OCI-LY1 (cell line): ENCODE results near the gene MDM1.

ENCODE experiments used
- H2AFZ ChIP-seq: fragments of 200-600 bp; sonication (generic), shearing (Covaris generic); 2 replicates; pipeline ENCODE4 v1.6.0; 2014; ENCODE audit warnings: antibody characterized with exemption, mild to moderate bottlenecking, low read length
- H3F3A ChIP-seq: fragments of 200-600 bp; sonication (generic), shearing (Covaris generic); 2 replicates; pipeline ENCODE4 v1.6.0; 2014; ENCODE audit warnings: mild to moderate bottlenecking, antibody characterized with exemption, low read length, moderate library complexity; ENCODE audit not compliant: insufficient read depth
- H3K27ac ChIP-seq: fragments of 200-600 bp; sonication (generic); 2 replicates; pipeline ENCODE4 v1.5.1; 2014; ENCODE audit warnings: low read length, mixed run types, mild to moderate bottlenecking, low read depth; ENCODE audit not compliant: poor library complexity, severe bottlenecking
- H3K27me3 ChIP-seq: fragments of 200-600 bp; sonication (generic); 2 replicates; pipeline ENCODE4 v1.6.0; 2014; ENCODE audit warnings: antibody characterized with exemption, mild to moderate bottlenecking, low read length, moderate library complexity; ENCODE audit not compliant: insufficient read depth
- H3K36me3 ChIP-seq: fragments of 200-600 bp; sonication (generic); 2 replicates; pipeline ENCODE4 v1.6.1; 2014; ENCODE audit warnings: mild to moderate bottlenecking, antibody characterized with exemption, low read length, moderate library complexity, mixed read lengths; ENCODE audit not compliant: insufficient read depth
- H3K4me1 ChIP-seq: fragments of 200-600 bp; sonication (generic); 2 replicates; pipeline ENCODE4 v1.5.1; 2014; ENCODE audit warnings: mild to moderate bottlenecking, low read length, moderate library complexity; ENCODE audit not compliant: insufficient read depth, severe bottlenecking
- H3K4me2 ChIP-seq: fragments of 200-600 bp; sonication (generic), shearing (Covaris generic); 2 replicates; pipeline ENCODE4 v1.6.1; 2014; ENCODE audit warnings: low read length
- H3K4me3 ChIP-seq: fragments of 200-600 bp; sonication (generic); 2 replicates; pipeline ENCODE4 v1.5.1; 2014; ENCODE audit warnings: low read length, low read depth, mild to moderate bottlenecking, mixed read lengths; ENCODE audit not compliant: poor library complexity, severe bottlenecking
- H3K79me2 ChIP-seq: fragments of 200-600 bp; shearing (Covaris generic); 2 replicates; pipeline ENCODE4 v1.6.1; 2016; ENCODE audit warnings: mixed run types, low read length, mixed read lengths; ENCODE audit not compliant: insufficient read depth
- H3K9ac ChIP-seq: fragments of 200-600 bp; sonication (generic), shearing (Covaris generic); 2 replicates; pipeline ENCODE4 v1.6.1; 2014; ENCODE audit warnings: mild to moderate bottlenecking, low read length, mixed read lengths
- H3K9me2 ChIP-seq: fragments of 200-600 bp; sonication (generic), shearing (Covaris generic); 2 replicates; pipeline ENCODE4 v1.6.1; 2014; ENCODE audit warnings: low read depth, mild to moderate bottlenecking, low read length, mixed read lengths
- H3K9me3 ChIP-seq: fragments of 200-600 bp; shearing (Covaris generic); 2 replicates; pipeline ENCODE4 v1.6.1; 2014; ENCODE audit warnings: low read length, mixed read lengths
- H4K20me1 ChIP-seq: fragments of 200-600 bp; sonication (generic), shearing (Covaris generic); 2 replicates; pipeline ENCODE4 v1.6.0; 2016; ENCODE audit warnings: mild to moderate bottlenecking, low read length; ENCODE audit not compliant: insufficient read depth
- EZH2 ChIP-seq: fragments of 200-600 bp; sonication (generic), shearing (Covaris generic); IDR thresholded peaks from 2 replicates; pipeline ENCODE4 v1.8.0; 2017; ENCODE audit warnings: borderline replicate concordance, mixed run types, mild to moderate bottlenecking, antibody characterized with exemption, low read length, moderate library complexity, mixed read lengths
- TF ChIP-seq, protein P1 (sequence below): fragments of 200-600 bp; sonication (generic), shearing (Covaris generic); IDR thresholded peaks from 2 replicates; pipeline ENCODE4 v1.5.1; 2017; ENCODE audit warnings: mild to moderate bottlenecking, antibody characterized with exemption, low read length, moderate library complexity, mixed read lengths

Gene MDM1

DNA sequence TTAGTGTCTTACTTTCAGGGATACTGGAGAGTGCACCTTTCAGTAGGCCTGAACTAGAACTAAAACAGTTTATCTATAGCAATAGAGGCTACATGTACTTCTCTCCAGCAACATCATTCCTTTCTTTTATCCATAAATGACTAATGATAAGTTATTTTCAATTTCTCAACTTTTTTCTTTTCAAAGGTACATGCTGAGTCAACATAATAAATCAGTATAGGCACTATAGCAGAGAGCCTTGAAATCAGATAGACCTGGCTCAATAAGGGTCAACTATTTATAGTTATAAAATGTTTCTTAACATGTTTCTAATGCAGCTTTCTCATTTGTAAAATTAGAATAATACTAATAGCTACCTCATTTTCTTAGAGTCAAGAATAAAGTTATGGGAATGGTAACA is 84.4 kb downstream of the MDM1 start:
- H3K27ac ChIP-seq, result no peak overlapping the region
- TF ChIP-seq EZH2, result no peak
- TF ChIP-seq, protein P1, sequence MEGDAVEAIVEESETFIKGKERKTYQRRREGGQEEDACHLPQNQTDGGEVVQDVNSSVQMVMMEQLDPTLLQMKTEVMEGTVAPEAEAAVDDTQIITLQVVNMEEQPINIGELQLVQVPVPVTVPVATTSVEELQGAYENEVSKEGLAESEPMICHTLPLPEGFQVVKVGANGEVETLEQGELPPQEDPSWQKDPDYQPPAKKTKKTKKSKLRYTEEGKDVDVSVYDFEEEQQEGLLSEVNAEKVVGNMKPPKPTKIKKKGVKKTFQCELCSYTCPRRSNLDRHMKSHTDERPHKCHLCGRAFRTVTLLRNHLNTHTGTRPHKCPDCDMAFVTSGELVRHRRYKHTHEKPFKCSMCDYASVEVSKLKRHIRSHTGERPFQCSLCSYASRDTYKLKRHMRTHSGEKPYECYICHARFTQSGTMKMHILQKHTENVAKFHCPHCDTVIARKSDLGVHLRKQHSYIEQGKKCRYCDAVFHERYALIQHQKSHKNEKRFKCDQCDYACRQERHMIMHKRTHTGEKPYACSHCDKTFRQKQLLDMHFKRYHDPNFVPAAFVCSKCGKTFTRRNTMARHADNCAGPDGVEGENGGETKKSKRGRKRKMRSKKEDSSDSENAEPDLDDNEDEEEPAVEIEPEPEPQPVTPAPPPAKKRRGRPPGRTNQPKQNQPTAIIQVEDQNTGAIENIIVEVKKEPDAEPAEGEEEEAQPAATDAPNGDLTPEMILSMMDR, result no peak
- H3K36me3 ChIP-seq, result no peaks in the 10 kb centered on the region
- no peak overlapping the region for H3K4me2 ChIP-seq
- no peaks in the 10 kb centered on the region for H3F3A ChIP-seq
- H3K4me3 ChIP-seq, result no peak overlapping the region
- H3K9me3 ChIP-seq, result no peaks in the 10 kb centered on the region
- no peaks in the 10 kb centered on the region for H3K79me2 ChIP-seq
- H3K27me3 ChIP-seq, result no peaks in the 10 kb centered on the region
- no peaks in the 10 kb centered on the region for H3K9me2 ChIP-seq
- H2AFZ ChIP-seq, result no peak overlapping the region
- H4K20me1 ChIP-seq, result no peaks in the 10 kb centered on the region
- H3K9ac ChIP-seq, result no peak overlapping the region
- no peaks in the 10 kb centered on the region for H3K4me1 ChIP-seq

DNA sequence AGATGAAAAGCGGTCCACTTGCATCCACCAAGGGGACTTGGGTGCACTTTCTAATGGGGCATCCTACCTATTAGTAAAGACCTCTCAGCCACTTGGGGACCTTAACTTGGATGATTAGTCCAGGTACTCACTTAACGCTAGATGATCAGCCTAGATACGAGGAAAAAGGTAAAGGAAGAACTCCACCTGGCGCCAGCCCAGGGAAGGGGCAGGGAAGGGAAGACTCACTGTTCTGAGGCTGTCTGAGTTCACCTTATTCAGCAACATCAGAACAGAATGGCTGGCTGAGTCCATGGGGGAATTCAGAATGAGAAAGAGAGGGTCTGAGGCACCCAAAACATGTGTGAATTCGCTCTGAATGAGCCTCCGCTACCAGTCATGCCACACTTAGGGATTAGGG is 85.8 kb downstream of the MDM1 start:
- Histone ChIP-seq H3K4me1 (peaks cover 1% of the 10 kb centered on the region), H2AFZ (no peak overlapping the region), H3K27ac (no peak overlapping the region), H3K4me2 (no peak overlapping the region), H4K20me1 (no peaks in the 10 kb centered on the region), H3K9ac (no peak overlapping the region), H3K4me3 (no peak overlapping the region), H3K36me3 (no peaks in the 10 kb centered on the region), H3F3A (no peaks in the 10 kb centered on the region), H3K27me3 (no peaks in the 10 kb centered on the region), H3K9me2 (no peaks in the 10 kb centered on the region), H3K9me3 (no peaks in the 10 kb centered on the region), H3K79me2 (no peaks in the 10 kb centered on the region)
- TF ChIP-seq, protein P1, result no peak
- no peak for TF ChIP-seq EZH2

DNA sequence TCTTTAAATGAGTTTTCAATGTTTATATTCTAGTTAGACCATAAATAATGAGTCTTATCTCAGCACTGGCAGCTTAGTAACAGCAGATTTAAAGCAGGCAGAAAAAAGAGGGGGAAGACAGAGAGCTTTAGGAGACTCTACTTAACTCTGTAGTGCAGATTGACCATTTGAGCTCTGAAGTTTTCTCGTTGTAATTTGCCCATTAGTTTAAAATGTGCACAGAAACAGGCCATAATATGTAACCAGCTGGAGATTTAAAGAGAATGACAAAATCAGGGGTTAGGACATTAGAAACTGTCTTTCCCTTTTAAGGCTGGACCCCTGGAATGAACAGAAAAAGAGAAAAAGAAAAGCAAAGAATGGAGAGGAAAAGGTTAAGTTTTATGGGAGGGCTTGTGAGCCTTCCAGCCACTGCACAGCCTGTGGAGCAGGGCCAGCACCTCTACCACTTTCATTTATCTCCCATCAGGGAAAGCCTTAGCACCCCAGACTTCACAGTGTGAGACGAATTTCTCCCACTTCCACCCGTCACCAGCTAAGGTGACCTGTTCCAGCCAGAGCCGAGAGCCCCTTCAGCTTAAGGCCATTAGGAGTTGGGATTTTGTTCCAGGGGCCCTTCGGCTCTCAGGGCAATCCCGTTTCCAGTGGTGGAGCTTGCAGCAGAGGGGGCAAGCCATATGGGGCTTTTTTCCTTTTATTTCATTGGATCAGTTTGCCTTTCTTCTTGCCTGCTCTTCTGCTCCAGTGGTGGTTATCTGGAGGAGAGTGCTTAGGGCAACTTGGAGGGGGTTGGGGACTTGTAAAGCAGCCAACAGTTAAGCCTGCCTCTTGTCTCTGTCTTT is 86.8 kb downstream of the MDM1 start:
- Histone ChIP-seq H4K20me1 (no peaks in the 10 kb centered on the region), H2AFZ (no peak overlapping the region), H3K9me2 (no peaks in the 10 kb centered on the region), H3K4me1 (peaks cover 10% of the 10 kb centered on the region), H3K27me3 (no peaks in the 10 kb centered on the region), H3K36me3 (no peaks in the 10 kb centered on the region), H3K9ac (no peak overlapping the region), H3F3A (no peaks in the 10 kb centered on the region), H3K4me3 (no peak overlapping the region), H3K27ac (no peak overlapping the region), H3K9me3 (no peaks in the 10 kb centered on the region), H3K4me2 (no peak overlapping the region), H3K79me2 (no peaks in the 10 kb centered on the region)
- TF ChIP-seq EZH2, result no peak
- TF ChIP-seq, protein P1, result no peak
